ENCODE results near the gene CABP7.

CABP7 gene

GRCh38 chr22:29702000-29702930, 17.5 kb upstream of the CABP7 start:
- DNase-seq (ENCODE audit: low read depth) = no peak

DNA sequence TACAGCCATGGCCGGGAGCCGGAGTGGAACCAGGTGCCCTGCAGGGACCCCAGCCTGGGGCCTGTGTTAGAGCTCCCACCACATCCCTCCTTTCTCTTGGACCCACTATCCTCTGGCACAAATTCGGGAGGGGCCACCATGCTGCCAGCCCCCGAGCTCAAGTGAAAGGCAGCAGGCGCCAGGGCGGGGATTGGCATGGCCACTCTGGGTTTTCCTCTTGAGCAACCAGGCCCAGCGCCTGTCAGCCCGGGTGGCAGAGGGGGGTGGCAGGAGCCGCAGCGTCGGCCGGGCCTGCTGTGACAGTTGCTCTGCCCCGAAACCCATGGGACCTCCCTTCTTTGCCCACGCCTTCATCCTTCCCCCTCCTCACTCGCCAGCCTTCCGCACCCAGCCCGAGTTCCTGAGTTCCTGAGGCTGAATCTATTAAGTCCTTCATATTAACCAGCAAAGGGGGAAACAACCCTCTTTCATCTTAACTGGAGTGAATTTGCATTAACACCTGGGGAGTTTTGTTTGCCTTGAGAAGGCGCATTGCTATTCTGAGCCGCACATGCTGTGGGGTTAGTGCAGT, 16.8 kb upstream of the CABP7 start:
- no peak for DNase-seq (ENCODE audit: low read depth)

DNA sequence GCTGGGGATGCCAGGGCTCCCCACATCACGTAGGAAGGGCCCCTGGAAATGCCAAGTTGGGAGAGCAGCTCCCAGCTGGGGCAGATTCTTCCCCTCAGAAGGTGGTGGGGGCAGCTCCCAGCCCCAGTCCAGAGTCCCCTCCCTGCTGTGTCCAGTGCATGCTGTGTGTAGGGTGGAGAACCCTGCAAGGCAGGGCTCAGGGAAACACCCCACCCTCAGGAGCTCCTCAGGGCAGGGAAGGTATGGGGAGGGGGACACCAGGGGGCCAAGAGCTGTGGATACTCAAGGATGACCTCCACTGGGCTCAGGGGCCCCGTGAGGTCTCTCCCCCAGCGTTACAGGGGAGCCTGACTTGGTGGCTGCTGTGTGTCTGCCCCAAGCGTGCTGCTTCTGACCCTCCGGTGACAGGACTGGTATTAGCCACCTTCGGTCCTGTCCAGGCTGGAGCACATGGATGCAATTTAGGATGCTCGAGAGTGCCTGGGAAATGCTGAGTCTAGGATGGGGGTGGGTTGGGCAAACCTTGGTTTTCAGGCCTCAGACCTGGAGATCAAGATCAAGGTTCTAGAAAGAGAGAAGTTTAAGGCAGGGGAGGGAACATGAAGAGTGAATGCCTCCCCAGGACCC, 16.1 kb upstream of the CABP7 start:
- no peak for DNase-seq (ENCODE audit: low read depth)

DNA sequence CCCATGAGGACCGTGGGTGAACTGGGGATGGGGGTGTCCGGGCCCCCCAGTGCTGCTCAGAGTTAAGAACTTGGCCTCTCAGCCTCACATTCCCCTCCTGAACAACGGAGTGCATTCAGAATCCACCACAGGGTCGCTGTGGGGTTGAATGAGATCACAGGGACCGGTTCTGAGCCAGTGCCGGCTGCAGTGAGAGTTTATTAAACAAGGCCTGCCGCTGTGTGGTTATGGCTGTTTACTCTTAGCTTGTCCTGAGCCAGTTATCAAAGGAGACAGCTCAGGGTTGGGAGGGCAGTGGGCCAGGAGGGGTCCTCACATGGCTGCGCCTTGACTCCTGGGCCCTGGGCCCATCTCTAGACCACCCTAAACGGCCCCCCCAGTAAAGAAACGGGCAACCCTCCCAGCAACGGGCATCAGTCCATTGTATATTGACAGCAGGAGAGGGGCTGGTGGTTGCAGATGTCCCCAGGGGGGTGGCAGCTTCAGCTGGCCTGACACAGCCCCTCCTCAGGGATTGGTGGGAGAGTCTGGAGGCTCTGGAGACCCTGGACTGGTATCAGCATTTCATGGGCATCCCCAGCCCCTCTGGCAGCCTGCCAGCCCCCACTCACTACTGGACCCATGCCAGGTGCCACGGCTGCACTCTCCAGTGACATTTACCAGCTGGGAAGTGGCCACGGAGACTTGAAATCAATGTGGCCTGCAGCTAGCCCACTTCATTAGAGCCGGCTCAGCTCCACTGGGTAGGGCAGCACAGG, 15.1 kb upstream of the CABP7 start:
- no peak for DNase-seq (ENCODE audit: low read depth)

DNA sequence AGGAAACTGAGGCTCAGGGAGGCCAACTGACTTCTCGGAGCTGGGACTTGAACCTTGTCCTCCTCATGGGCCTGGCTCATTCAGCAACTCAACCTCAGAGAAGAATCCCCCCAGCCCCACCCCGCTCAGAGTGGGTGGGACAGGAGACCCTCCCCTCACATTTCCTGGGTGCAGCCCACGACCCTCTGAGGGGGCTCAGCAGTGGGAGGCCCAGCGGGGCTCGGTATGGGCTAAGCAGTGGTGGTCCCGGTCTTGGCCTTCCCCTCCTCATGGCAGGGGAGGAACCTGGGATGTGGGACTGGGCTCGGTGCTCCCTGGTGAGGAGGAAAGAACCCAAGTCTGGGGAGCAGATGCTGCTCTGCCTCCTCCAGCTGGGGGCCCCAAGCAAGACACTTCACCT, 14.2 kb upstream of the CABP7 start:
- no peak for DNase-seq (ENCODE audit: low read depth)

- no peak for DNase-seq (ENCODE audit: low read depth)
These were observed 13.3 kb upstream of the CABP7 start for GRCh38 chr22:29706486-29706885.

DNA sequence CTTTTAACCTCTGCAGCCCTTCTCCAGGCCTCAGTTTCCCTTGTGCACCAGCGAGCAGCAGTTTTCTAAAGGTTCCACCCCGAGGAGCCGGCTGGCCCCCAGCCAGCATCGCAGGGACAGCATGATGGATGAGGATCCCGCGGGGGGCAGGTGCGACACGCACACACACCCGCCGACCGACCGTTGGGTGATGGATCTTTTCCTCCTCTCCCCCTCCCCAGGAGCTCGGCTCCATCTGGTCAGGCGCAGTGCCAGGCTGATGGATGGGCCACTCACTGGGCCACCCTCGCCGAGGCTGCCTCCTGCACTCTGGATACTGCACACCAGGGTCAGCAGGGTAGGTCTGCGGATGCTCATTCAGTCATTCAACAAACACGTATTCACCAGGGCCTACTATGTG, 12.8 kb upstream of the CABP7 start:
- no peak for DNase-seq (ENCODE audit: low read depth)

DNA sequence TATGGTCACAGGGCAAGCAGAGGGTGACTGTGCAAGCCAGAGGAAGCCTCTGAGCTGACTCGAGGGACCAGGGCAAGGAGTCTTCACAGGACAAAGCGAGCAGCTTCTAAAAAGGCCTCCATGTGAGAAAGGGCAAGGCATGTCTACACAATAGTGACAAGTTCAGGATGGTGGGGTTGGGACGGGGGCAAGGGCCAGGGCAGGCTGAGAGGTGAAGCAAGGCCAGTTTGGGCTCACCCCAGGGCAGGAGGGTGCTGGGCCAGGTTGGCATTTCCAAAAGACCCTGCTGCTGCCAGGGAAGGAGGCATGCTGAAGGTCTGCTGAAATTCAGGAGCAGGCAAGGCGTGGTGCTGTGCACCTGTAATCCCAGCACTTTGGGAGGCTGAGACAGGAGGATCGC, 12.3 kb upstream of the CABP7 start:
- no peak for DNase-seq (ENCODE audit: low read depth)

GRCh38 chr22:29710193-29710592, 9.6 kb upstream of the CABP7 start:
- DNase-seq (ENCODE audit: low read depth) = no peak

- no peak for DNase-seq (ENCODE audit: low read depth)
These were observed 8.7 kb upstream of the CABP7 start for GRCh38 chr22:29710922-29711593.

- no peak for DNase-seq (ENCODE audit: low read depth)
These were observed 7.7 kb upstream of the CABP7 start for GRCh38 chr22:29712119-29712518.

GRCh38 chr22:29713156-29713727, 6.6 kb upstream of the CABP7 start:
- no peak for DNase-seq (ENCODE audit: low read depth)

GRCh38 chr22:29715240-29715639, 4.6 kb upstream of the CABP7 start:
- no peak for DNase-seq (ENCODE audit: low read depth)

DNA sequence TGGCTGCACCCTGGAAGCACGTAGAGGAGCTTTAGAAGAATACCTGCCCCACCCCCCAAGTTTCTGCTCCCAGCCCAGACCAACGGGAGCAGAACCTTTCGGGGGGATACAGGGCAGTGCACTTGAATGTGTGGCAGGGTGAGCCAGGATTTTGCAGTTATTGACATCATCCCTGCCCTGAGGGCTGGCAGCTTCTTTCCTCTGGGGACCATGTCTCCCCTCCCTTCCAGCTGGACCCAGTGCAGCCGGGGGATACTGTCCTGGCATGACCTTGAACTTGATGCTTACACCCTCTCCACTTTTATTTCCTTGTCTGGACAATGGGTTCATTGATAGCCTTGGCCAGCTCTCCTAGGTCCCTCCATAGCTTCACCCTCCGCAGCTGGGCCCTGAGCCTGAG, 4.1 kb upstream of the CABP7 start:
- no peak for DNase-seq (ENCODE audit: low read depth)

GRCh38 chr22:29716814-29717545, 2.8 kb upstream of the CABP7 start:
- no peak for DNase-seq (ENCODE audit: low read depth)

DNA sequence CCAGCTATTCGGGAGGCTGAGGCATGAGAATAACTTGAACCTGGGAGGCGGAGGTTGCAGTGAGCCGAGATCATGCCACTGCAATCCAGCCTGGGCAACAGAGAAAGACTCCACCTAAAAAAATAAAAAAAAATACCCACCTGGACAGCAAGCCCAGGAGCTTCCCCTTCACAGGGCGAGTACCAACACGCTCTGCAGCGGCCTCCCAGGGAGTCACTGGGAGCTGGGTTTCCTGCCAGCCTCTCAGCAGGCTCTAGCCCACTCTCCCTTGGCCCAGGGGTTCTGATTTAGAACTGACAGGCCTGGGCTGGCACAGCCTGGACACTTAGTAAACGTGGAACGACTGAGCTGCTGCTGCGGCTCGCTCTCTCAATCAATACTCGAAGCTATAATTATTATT, 2.0 kb upstream of the CABP7 start:
- no peak for DNase-seq (ENCODE audit: low read depth)

DNA sequence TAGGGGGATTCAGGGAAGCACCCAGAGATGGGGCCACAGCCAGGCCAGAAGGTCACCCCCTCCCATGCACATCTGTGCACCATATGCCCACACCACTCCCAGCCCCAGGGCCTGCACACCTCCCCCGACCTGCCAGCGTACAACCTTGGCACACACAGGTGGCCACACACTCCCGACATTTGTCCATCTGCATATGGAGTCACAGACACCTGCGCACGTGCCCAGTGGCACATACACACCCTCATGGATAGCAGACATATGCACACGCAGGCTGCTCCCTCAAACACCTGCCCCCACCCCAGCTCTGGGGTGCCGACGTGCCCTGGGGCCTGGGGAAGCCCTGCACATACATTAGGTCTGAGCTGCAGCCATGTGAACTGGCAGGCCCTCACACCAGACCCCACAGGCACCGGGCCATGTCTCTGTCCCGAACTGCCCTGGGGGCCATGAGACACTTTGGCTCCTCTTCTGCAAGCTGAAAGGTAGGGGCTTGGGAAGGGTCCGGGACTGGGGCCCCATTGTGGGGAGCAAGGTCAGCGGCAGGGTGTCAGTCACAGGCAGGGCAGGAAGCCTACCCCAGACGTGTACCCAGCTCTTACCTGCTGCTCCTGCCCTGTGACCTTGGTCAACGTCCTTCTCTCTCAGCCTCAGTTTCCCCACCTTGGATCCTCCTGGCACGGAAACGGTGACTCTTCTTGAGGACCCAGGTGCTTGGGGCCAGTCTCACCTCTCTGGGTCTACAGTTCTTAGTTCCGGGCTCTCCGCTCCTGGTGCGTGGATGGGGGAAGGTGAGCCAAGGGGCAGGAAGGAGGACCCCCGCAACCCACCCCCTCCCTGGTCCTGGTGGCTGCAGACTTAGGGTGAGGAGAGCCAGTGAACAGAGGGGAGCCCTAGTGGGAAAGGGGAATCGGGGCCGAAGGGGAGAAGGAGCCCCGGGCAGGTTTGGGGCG, 579 bp upstream of the CABP7 start:
- no peak for DNase-seq (ENCODE audit: low read depth)

- DNase-seq (ENCODE audit: low read depth) = no peak
These were observed 1.1 kb downstream of the CABP7 start for GRCh38 chr22:29720811-29721323.

GRCh38 chr22:29722151-29722550, 2.3 kb downstream of the CABP7 start:
- DNase-seq (ENCODE audit: low read depth) = no peak

DNA sequence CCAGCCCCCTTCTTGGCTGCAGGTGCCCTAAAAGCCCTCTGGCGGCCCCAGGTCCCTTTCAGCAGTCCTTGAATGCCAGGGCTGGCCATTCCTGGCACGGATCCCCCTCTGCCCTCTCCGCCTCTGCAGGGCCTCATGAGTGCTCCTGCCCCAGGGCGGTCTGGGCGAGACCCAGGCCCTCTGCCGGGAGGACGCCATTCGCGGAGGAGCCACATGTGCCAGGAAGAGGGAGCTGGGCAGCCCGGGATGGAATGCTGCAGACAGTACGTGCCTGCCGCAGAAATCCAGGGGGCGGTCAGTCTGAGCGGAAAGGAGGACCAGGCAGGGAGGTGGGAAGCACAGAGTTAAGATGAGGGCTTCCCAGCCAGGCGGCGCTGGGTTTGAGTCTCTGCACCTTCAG, 2.8 kb downstream of the CABP7 start:
- DNase-seq (ENCODE audit: low read depth) = no peak

Data from stimulated activated CD8-positive, alpha-beta memory T cell treated with anti-CD3 and anti-CD28 coated beads, Interleukin-4, amount 100 ng/mL, for 24 hours (primary cell).